ENCODE data around the gene AP1G1.
"Not testable (repeated sequence)": the region's sequence is repeated elsewhere in the genome, so short reads cannot be mapped to it uniquely, and the experiment has no call there.

Gene AP1G1

GRCh38 chr16:71807905-71808592 lies 585 bp downstream of the AP1G1 start:
- peak; percentile 39 to 55 for DNase-seq

- DNase-seq: no peak
These were observed 5.3 kb downstream of the AP1G1 start for GRCh38 chr16:71803305-71803690.

- no peak for DNase-seq
These were observed 12.0 kb downstream of the AP1G1 start for GRCh38 chr16:71796501-71797097.

GRCh38 chr16:71794943-71795342 lies 13.7 kb downstream of the AP1G1 start:
- DNase-seq: no peak

GRCh38 chr16:71794018-71794417 lies 14.6 kb downstream of the AP1G1 start:
- no peak for DNase-seq

- no peak for DNase-seq
These were observed 16.5 kb downstream of the AP1G1 start for GRCh38 chr16:71792176-71792575.

GRCh38 chr16:71790329-71790728 lies 18.3 kb downstream of the AP1G1 start:
- not testable (repeated sequence) for DNase-seq

GRCh38 chr16:71789136-71789535 lies 19.5 kb downstream of the AP1G1 start:
- DNase-seq: no peak

- no peak for DNase-seq
These were observed 20.1 kb downstream of the AP1G1 start for GRCh38 chr16:71788578-71788977.

- not testable (repeated sequence) for DNase-seq
These were observed 23.5 kb downstream of the AP1G1 start for GRCh38 chr16:71785143-71785542.

- DNase-seq: no peak
These were observed 24.5 kb downstream of the AP1G1 start for GRCh38 chr16:71784093-71784492.

- DNase-seq: no peak
These were observed 26.9 kb downstream of the AP1G1 start for GRCh38 chr16:71781741-71782140.

GRCh38 chr16:71780521-71781089 lies 28.0 kb downstream of the AP1G1 start:
- no peak for DNase-seq

- no peak for DNase-seq
These were observed 29.9 kb downstream of the AP1G1 start for GRCh38 chr16:71778780-71779179.

GRCh38 chr16:71777329-71777728 lies 31.3 kb downstream of the AP1G1 start:
- DNase-seq: no peak

GRCh38 chr16:71775949-71776348 lies 32.7 kb downstream of the AP1G1 start:
- DNase-seq: no peak

- no peak for DNase-seq
These were observed 37.1 kb downstream of the AP1G1 start for GRCh38 chr16:71771571-71771970.

- no peak for DNase-seq
These were observed 39.4 kb downstream of the AP1G1 start for GRCh38 chr16:71769222-71769621.

GRCh38 chr16:71767060-71767900 lies 41.4 kb downstream of the AP1G1 start:
- no peak for DNase-seq

GRCh38 chr16:71762186-71762585 lies 46.4 kb downstream of the AP1G1 start:
- DNase-seq: no peak

- no peak for DNase-seq
These were observed 47.5 kb downstream of the AP1G1 start for GRCh38 chr16:71761097-71761496.

GRCh38 chr16:71758293-71758760 lies 50.3 kb downstream of the AP1G1 start:
- DNase-seq: no peak

- DNase-seq: no peak
These were observed 54.0 kb downstream of the AP1G1 start for GRCh38 chr16:71754652-71755051.

Measured in activated CD4-positive, alpha-beta T cell treated with anti-CD3 and anti-CD28 coated beads, Interleukin-2, amount 50 U/mL, for 4 hours (primary cell).